IPS DF 4.7 (cell line): ENCODE results near the gene PACS2.
"Not testable (repeated sequence)": the region's sequence is repeated elsewhere in the genome, so short reads cannot be mapped to it uniquely, and the experiment has no call there.

ENCODE experiments used
- DNase-seq: peaks from one replicate; pipeline ENCODE4 v3.0.0-alpha.2; 2013; ENCODE audit warnings: low spot score; ENCODE audit errors: extremely low read depth

PACS2 gene

DNA sequence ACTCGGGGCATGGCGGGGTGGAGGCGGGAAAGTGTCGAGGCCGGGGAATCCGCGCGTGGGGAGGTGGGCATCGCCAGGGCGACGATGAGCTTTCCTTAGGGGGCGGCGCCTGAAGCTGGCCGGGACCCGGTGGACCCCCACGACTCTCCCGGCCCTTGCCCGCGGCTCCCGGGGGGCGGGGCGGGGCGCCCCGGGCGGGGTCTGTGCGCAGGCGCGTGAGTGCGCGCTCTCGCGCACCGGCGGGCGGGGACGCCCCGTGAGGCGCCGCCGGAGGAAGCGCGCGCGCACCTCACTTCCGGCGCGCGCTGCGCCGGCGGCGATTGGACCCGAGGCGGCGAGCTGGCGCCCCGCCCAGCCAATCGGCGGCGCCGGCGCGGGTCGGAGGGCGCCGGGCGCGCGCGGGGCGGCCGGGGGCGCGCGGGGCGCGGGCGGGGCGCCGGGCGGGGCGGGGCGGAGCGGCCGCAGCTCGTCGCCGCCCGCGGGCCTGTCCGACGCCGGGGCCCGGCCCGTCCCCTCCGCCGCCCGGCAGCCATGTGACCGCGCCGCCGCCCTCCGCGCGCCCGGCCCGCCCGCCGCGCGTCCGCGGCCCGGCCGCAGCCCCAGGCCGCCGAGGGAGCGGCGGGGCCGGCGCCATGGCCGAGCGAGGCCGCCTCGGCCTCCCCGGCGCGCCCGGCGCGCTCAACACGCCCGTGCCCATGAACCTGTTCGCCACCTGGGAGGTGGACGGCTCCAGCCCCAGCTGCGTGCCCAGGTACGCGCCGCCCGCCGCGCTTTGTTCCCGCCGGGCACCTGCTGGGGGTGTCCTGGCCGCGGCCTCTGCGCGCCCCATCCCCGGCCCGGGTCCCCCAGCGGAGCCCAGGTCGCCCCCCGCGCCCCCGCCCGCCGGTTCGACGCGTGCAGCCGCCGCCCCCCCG, at the start of gene PACS2:
Gene PACS2 (plus strand): TSS at position 462 of the 914 bp plus-strand sequence. CDS start 171 bp downstream, at position 633.
- DNase-seq: no peak

DNA sequence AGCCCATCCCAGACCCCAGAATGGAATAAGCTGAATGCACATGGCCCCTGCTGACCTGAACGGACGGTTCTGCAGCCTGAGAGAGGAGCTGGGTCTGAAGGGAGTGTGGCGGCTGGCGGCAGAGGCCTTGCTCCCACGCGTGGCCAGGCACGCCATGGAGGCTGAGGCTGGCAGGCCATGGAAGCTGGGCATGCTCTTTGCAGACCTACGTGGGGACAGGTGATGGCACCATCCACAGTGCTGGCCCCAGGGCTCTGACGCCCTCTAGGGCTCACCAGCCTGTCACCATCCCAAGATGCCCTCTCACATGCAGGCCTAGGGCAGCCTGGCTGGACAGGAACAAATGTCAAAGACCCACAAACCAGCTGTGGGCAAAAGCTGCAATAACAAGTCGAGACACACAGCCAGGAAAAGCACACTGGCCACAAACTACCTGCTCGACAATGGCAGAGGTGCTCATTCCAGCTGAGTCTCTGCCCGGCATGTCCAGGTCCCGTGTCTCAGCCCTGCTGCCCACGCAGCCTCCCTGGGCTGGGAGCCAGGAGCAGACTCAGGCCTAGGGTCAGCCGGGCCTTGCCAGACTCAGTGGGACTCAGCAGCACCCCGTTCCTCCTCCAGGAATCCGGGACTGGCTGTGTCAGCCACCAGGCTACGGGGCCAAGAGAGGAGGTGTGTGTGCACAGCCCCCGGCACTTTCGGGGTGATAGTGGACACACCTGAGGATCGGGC, 46.6 kb upstream of the PACS2 start:
- DNase-seq: no peak

DNA sequence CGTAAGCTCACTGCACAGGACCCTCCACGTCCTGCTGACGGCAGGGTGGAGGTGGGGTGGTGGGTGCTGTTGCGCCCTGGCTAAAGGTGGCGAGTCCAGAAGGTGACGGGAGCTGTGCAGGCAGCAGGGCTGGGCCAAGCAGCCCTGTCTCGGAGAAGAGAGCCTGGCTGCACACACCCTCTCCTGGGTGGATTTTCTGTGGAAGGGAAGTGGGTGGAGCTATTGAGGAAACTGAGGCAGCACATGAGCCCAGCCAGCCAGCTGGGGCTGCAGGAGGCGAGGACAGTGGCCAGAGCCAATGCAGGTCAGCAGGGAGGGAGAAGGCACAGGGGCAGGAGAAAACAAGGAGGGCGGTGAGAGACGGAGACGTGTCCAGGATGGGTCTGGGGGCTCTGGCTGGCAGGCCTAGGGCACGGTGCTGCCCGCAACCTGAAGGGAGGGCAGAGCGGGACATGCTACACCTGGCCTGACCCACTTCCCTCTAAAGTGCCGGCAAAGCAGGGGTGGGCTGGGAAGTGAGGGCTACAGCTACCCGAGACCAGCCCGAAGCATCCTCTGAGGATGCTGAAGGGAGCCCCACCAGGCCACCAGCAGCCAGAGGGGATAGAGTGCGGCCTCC, 45.7 kb upstream of the PACS2 start:
- DNase-seq: no peak

DNA sequence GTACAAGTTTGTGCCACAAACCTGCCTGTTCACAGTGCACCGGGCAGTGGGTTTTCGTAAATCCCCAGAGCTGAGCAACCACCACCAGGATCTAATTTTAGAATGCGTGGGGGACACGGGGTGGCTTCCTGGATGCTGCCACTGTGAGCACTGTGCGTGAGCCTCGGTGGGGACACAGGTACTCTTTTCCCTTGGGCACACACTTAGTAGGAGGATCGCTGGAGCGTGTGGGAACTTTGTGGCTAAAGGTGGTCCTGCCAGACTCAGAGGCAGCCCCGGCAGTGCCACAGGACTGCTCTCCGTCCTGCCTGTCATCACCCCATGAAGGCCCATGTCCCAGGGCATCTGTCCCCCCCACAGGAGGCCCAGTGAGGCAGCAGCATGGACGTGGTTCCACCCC, 45.1 kb upstream of the PACS2 start:
- DNase-seq: no peak

DNA sequence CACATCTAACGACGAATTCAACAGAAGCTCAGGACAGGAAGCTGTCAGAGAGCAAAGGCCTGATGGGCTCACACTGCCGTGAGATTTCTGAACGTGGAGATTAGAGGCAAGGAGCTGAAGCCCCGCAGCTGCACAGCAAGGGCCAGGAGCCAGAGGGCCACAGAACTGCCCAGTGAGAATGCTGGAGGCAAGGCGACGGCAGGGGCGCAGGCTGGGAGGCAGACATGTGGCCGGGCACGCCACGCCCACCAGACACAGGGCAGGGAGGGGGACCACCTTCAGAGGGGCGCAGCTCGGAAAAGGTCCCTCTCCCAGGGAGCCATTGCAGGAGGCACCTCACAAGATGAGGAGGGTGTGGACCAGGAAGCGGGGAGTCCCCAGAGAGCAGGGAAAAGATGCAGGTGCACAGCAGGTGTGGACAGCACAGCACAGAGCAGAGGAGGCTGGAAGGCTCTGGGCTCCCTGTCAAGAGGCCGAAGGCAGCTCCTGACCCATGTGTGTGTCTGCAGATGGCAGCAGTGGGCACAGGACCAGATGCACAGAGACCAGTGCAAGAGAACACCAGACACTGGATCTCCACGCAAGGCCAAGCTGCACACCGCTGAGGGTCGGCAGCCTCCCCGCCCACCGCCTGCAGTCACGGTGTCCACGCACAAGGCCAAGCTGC, 43.2 kb upstream of the PACS2 start:
- no peak for DNase-seq

DNA sequence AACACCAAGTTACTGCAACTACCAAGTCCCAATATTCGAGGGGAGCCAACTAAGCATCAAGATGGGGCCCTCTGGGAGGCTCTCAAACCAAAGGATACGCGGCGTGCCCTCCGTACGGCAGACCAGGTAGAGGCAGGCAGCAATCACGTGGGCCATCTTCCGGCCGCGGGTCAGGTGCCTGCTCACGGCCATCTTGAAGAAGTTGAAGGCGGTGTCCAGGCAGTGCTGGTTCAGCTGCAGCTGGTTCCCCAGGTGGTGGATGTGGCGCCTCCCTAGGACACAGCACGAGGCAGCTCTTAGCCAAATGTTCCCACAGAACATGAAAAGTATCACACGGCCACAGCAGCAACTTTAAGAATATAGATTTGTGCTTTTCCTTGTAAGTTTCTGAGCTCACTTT, 41.9 kb upstream of the PACS2 start:
- no peak for DNase-seq

DNA sequence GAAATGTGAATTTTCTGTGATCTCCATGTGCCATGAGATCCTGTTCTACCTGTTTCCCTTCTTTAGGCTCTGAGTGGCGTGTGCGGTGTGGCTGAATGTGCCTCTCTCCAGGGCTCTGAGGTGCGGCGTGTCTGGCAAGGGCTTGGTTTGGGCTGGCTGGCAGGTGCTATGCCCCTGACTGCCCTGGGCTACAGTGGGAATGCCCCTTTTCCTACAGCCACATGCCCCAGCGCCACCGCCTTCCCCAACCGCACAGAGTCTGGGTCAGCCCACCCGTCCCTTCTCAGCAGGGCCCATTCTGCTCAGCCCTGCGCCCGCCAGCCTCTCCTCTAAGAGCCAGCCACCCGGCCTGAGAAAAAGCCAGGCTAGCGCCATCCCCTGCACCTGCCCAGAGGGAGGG, 41.5 kb upstream of the PACS2 start:
- DNase-seq: no peak

DNA sequence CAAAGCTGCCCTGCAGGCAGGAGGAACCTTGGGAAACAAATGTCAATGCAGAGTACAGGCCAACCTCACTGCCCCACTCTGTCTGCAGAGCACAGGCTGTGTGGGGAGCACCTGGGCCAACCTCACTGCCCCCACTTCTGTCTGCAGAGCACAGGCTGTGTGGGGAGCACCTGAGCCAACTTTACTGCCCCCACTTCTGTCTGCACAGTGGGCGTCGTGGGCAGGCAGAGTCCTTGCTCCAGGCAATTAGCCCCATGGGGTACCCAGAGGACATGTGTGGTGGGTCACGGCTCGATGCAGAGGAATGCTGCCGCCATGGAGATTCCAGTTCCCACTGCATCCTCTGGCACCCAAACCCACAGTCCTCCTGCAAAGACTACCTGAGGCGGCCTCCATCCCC, 39.9 kb upstream of the PACS2 start:
- DNase-seq: no peak

DNA sequence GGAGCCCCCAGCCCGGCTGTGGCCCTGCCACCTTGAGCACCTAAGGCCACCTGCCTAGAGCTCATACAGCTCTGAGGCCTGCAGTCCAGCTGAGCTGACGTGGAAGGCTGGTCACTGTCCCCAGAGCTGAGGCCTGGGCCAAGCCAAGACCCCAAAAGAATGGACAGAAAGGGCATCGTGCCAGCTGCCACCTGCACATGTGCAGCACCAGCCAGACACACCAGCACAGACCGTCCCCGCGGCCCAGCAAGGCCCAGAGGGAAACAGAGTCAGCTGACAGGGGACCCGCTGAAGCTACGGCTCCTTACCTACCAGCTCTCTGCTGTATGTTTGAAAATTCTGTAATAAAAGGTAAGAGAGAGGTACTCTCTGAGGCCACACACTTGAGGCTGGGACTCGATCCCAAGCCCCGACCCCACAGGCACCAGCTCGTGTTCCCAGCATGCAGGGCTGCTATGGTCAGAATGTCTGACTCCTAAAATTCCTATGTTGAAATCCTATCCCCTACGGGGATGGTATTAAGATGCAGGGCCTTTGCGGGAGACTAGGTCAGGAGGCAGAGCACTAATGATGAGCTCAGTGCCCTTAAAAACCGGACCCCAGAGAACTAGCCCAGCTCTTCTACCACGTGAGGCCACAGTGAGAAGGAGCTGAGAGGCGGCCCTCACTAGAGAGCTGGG, 39.1 kb upstream of the PACS2 start:
- no peak for DNase-seq

DNA sequence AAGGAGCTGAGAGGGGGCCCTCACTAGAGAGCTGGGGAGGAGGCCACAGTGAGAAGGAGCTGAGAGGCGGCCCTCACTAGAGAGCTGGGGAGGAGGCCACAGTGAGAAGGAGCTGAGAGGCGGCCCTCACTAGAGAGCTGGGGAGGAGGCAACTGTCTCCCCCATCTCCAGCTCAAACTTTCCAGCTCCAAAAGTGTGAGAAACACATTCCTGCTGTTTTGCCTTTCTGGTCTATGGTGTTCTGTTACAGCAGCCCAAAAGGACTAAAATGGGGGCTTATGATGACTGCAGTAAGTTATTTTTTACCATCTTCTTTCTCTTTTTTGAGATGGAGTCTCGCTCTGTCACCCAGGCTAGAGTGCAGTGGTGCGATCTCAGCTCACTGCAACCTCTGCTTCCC, 37.1 kb upstream of the PACS2 start:
- not testable (repeated sequence) for DNase-seq

DNA sequence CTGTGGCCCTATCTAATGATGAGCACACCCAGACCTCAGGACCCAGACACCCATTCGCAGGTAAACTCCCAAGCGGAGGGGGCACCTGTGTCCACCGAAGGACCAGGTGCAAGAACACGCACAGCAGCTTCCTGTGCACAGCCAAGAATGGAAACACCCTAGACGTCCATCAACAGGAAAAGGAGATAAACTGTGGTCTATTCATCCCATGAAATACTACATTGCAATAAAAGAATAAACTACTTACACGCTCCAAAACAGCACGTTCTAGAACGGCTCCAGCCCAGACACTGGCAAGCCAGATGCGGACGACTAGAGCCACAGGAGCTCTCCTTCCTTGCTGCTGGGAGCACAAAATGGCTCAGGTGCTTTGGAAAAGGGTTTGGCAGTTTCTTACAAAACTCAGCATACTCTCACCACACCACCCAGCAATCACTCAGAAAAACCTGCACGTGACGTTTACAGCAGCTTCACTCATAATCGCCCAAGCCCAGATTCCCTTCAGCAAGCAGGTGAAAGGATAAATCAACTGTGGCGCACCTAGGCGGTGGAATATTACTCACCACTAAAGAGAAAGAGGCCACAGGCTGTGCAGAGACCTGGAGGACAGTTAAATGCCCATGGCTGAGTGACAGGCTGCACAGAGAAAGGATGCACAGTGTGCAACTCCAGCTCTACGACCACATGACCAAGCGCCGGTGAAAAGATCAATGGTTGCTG, 34.7 kb upstream of the PACS2 start:
- no peak for DNase-seq

DNA sequence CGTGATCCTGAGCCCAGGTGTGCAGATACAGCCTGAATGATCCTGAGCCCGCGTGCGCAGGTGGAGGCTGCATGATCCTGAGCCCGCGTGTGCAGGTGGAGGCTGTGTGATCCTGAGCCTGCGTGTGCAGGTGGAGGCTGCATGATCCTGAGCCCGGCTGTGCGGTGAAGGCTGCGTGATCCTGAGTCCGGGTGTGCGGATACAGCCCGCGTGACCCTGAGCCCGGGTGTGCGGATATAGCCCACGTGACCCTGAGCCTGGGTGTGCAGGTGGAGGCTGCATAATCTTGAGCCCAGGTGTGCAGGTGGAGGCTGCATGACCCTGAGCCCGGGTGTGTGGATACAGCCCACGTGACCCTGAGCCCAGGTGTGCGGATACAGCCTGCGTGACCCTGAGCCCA, 34.0 kb upstream of the PACS2 start:
- DNase-seq: no peak

DNA sequence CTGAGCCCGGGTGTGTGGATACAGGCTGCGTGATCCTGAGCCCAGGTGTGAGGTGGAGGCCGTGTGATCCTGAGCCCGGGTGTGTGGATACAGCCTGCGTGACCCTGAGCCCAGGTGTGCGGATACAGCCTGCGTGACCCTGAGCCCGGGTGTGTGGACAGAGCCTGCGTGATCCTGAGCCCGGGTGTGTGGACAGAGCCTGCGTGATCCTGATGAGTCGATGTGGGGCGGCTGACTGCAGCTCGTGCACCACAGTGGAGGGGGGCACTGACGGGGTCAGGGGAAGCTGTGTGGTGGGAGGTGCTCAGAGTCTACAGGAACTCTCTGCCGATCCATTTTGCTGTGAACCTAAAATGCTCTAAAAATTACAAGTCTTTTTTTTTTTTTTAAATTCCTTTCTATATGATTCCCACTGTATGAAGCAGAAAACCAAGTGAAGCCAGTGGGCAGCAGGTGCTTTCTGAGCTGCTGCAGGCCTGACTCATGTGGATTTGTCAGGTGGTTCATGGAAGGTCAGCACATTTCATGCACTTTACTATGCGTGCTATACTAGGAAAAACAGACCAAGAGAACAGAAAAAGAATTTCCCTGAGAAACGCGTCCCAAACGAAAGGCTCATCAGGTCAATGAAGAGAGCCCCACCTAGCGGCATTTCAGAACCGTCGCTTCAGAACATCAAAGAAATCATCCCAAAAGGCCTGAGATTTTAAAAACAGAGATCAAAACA, 33.0 kb upstream of the PACS2 start:
- no peak for DNase-seq

DNA sequence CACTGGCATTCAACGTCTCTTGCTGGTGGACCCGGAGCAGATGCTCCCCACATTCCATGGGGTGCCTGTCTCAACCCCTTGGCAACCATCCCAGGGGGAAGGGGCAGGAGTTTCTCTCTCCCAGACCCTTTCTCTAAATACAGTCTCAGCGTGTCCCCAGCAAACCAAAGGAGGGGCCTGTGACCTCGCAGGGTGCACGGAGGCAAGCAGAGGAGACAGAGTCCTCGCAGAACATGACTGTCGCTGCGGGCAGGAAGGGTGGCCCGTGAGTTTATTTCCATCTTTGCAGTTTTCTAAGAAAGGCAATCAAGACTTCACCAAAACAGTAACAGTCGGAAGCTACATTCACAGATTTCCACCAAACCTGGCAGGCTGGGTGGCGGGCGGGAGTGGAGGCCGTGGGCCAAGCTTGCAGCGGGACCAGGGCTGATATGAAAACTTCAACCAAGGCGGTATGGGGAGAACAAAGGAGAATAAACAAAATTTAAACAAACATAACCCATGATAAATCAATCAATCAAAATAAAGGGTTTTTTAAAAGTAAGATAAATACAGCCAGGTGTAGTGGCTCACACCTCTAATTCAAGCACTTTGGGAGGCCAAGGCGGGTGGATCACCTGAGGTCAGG, 32.3 kb upstream of the PACS2 start:
- DNase-seq: no peak

DNA sequence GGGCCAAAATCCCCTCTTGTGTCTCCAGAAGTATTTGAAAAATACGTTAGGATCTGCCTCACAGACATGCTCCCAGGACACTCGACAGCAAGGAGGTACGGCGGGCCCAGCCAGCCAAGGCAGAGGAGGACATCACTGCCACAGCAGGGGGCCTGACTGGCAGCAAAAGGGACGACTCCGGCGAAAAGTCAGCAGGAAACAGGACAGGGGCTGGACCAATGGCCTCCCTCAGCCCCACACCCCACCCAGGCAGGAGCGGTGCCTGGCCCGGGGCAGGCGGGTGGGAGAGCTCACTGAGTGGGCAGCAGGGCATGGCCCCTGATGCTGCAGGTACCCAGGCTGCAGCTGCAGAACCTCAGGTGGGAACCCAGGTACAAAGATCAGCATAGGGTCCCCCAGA, 31.5 kb upstream of the PACS2 start:
- DNase-seq: no peak

DNA sequence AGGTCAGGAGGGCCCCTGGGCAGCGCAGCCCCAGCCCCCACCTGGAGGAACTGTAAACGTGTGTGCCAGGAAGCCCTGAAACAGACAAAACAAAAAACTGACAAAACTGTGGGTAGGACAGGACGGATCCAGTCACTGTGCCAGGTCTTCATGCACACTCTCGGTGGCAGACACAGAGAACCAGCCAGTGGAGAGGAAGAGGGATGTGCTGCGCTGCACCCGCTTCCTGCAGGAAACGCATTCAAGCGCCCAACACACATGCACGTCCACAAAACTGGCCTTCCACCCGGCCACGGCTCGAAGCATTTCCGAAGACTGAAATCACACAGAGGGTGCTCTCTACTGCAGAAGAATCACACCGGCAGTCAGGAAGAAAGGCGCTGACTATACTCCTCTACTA, 30.6 kb upstream of the PACS2 start:
- no peak for DNase-seq

DNA sequence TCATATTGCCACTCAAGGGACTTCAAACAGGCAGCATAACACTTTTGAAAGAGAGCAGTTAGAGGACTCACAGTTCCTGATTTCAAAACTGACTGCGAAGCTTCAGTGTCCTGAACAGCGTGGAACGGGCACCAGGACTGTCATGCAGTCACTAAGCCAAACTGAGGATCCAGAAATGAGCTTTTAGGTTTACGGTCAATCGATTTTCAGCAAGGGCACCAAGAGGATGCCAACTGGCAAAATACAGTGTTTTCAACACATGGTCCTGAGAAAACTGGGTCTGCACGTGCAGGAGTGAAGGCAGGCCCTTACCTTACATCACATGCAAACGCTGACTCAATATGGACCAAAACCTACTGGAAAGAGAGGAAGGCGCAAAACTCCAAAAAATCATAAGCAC, 29.4 kb upstream of the PACS2 start:
- DNase-seq: no peak

DNA sequence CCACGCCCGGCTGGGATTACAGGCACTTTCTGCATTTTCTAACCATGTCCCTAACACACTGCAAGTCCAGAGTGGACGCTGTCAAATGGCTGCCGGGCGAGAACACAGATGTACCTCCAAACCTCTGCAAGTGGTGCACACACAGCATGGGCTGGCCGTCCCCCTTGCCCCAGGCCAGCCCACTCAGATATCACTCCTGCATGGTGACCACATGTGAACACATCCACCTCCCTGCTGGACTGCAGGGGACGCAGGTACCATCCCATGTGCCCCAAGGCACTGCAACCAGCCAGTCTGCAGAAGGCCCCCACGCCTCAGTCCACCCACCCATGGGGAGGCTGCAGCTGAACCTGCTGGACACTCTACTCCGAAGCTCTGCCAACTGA, 27.8 kb upstream of the PACS2 start:
- no peak for DNase-seq
